GM18858 (cell line): ENCODE results near the gene FNTB.

Source experiments
- ATAC-seq: cut with Tn5 transposase; IDR thresholded peaks from one replicate; pipeline ENCODE4 v1.9.1; 2021; ENCODE audit not compliant: unreplicated experiment

Gene FNTB

DNA sequence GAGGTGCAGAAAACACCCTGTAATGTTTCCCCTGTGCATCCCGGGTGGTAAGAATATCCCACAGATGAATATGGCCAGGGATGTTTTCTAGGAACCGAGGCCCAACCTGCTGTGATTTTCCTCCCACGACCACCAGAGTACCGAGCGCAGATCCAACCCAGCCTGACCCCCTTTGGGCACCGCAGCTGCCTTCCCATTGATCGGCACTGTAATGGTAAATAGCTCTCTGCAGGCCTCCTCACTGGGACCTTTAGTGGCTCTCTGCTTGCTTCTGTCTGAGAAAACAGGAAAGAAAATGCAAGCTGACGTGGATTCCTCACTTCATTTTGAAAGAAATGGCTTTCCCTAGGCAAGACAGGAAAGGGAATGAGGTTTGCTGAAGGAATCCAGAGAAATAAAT is 12.1 kb upstream of the FNTB start:
- ATAC-seq = no peak

GRCh38 chr14:64979336-64980074 is 7.2 kb upstream of the FNTB start:
- ATAC-seq = no peak

DNA sequence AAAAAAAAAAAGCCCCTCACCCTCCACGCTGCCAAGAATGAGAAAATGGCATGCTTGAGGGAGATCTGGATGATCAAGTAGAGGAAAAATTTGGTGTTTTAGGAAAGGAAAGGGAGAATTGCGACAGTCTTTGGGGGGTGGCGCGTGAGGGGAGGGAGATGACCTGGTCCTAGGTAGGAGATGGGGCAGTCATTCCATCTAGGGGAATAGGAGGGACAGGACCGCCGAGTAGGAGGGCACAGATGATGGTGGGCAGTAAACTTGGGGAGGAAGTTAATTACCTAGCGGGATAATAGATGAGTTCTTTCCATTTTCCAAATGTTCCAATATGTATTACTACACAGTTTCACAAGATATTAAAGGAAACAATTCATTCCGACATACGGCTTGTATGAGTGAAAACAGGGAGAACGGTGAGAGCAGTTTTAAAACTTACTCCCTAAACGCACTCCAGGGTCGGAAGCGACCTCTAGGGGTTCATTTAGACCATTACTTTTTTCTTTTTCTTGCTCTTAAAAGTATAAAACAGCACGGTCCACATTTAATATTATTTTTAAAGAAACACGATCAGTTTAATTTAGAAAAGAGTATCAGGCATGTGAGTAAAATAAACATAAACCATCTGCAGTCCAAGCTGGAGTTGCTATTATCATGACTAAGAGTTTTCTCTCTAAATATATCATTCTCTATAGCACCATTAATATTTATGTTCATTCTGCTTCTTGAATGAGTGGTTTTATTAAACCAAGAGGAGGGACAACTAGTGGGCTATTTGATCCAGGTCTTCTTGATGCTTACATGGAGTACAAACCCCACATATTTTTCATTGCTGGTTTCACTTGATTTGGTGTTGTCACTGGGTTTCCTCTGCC is 3.0 kb upstream of the FNTB start:
- no peak for ATAC-seq

DNA sequence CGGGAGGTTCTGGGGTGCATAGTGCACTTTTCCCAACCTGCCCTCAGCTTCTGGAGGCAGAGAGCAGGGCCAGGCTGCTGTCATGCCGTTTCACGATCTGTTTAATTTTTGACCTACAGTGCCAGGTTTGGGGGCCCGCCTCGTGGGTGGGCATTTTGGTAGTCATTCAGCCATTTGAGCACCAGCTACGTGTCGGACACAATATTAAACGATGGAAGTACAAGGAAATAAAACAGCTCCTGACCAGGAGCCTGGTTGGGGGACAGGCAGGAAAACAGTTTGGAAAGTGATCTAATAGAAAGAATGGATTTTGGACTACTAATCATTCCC is 708 bp downstream of the FNTB start:
- ATAC-seq = no peak

DNA sequence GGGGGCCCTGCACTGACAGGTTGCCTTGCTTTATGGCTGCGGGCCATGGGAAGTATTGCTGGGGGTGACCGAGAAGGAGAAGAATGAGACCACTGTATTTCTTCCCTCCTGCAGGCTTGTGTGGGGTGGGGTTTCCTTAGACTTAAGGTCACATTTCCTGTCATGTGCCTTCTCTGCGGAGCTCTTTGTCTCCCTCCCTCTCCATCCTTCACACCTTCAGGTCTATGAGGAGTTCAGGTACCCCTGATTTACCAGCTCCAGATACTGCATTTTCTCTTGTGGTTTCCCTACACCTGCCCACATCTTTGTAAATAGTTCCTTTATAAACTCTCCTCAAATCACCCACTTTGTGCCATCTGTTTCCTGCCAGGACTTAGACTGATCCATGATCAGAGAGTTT is 3.6 kb downstream of the FNTB start:
- ATAC-seq = no peak

- no peak for ATAC-seq
Measured at GRCh38 chr14:64990939-64991338, 4.2 kb downstream of the FNTB start.

DNA sequence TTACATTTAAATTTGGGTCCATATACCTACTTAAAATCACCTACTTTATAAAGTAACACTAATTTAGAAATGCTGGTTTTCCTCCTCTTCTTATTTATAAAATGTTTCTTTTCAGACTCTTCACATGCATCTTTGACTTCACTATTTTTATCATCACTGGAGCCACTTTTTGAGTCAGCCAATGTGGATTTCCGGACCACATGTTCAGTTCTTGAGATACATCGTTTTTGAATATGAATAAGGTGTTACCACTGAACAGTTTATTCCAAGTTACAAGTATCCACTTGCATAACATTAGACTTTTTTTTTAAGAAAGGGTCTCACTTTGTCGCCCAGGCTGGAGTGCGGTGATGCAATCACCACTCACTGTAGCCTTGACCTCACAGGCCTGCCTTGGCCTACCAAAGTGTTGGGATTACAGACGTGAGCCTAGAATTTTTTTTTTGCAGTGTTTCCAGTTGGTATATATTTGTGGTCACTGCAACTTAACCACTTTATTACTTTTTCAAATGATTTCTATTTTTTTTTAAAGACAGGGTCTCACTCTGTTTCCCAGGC is 5.7 kb downstream of the FNTB start:
- ATAC-seq = no peak

DNA sequence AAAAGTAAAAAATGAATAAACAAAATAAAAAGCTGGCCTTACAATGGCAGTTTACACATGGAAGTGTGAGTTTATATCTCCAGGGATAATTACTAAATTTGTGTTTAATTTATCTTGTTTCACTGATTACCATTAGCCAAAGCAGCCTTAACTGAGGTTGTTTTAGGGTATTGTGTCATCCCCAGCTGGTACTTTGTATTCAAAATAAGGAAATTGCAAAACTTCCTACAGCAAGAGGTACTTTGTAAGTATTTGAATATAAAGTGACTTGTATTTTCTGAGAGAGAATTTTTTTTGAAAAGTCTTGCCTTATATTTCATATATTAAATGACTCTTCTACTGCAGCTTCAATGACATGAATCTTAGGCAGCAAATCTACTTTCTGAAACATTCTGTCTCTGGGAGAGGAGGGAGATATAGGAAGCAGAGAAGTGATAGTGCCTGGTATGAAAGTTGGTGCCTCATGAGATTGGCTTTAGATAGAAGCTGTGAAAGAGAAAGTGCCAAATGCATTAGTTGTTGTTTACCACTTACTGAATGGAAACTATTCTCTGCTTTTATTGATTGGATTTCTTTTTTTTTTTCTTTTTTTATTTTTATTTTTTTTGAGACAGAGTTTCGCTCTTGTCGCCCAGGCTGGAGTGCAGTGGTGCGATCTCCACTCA is 6.7 kb downstream of the FNTB start:
- ATAC-seq = no peak

- no peak for ATAC-seq
Measured at GRCh38 chr14:64994540-64994939, 7.8 kb downstream of the FNTB start.

- ATAC-seq = no peak
Measured at GRCh38 chr14:64995291-64995690, 8.6 kb downstream of the FNTB start.

- ATAC-seq = no peak
Measured at GRCh38 chr14:64997108-64997794, 10.6 kb downstream of the FNTB start.

DNA sequence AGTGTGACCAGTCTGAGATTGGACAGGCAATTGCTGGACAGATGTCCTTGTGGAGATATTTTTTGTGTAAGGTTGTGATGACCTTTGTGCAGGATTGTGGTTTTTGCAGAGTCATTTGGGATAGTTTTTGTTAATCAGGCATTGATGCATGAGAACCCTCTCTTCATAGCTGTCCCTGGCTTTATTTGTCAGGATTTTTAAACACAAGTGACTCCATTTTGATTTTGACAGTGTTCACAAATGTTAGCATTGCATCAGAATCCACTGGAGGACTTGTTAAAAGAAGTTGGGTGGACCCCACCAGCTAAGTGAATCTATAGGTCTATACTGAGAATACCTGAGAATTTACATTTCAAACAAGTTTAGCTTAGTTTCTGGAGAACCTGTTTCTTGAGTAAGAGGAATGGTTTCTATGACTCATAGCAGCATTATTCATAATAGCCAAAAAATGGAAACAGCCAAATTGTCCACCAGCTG is 11.8 kb downstream of the FNTB start:
- ATAC-seq = no peak

- no peak for ATAC-seq
Measured at GRCh38 chr14:65000898-65001591, 14.3 kb downstream of the FNTB start.

DNA sequence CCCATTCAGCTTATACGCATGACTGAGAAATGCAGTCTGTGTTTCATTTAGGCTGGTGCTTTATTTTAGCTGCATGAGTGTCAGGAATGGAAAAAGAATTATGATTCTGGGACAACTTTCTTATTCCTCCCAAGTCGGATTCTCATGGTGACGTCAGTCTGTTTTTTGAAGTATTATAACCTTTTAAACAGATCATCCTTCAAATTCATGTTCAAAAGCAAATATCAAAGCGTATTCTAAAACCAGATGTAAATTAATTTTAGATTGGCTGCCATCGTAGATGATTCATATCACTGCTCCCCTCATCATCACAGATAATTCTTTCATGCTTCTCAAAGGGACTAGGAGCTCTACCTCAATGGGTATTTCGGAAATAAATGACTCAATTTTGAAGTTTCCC is 15.0 kb downstream of the FNTB start:
- no peak for ATAC-seq

- no peak for ATAC-seq
Measured at GRCh38 chr14:65002586-65003210, 16.0 kb downstream of the FNTB start.

GRCh38 chr14:65003394-65003793 is 16.7 kb downstream of the FNTB start:
- ATAC-seq = peak; percentile 67

- ATAC-seq = no peak
Measured at GRCh38 chr14:65006261-65006721, 19.6 kb downstream of the FNTB start.

DNA sequence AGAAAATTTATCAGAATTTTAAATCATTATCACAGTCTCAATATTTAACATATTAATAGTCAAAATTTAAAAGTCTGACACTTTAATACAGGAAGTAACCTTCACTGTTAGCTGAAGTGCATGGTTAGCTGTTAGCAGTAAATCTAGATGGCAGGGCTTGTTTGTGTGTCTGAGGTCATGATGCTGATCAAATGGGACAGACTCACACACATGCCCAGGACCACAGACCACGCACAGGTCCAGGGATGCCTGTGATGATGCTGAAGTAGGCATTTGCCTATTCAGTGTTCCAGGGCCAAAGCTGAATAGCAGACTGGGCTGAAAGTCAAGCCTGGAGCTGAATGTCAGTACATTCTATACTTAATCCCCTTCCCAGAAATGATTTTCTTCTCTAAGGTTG is 20.5 kb downstream of the FNTB start:
- no peak for ATAC-seq

DNA sequence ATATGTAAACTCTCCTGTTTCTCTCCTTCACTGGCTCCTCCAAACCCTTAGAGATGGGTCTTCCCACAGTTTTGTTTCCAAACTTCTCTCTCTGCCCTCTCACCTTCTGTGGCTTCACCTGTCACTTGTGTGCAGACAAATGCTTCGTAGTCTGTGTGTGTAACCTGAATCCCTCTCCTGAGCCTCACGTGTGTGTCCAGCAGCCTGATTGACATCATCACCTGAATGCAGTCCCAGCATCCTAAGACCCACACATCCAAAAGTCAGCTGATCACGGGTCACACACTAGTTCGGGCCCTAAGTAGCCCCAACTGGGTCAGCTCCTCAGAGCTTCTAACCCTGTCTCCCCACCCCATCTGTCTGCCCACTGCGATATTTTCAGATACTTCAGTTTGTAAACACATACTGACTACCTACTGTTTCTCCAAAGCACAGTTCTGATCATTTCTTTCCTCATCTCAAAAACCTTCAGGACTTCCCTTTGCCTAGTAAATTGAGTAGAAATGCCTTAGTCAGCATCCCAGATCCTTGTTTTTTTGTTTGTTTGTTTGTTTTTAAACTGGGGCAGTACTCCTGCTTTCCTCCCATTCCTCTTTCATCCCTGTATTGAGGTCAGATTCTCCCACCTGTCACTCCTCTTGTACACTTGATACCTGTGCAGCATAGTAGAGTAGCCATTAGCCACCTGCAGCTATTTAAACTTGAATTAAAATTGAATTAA is 23.7 kb downstream of the FNTB start:
- ATAC-seq = no peak
